DOHH2 (cell line): ENCODE results near the gene TSPAN4.

Experiments used
- H3F3A ChIP-seq: fragments of 200-600 bp; sonication (generic), shearing (Covaris generic); 2 replicates; pipeline ENCODE4 v1.6.0; 2016; ENCODE audit warnings: antibody characterized with exemption, mild to moderate bottlenecking; ENCODE audit not compliant: control insufficient read depth, insufficient read depth
- H3K27ac ChIP-seq: fragments of 200-600 bp; sonication (generic); 2 replicates; pipeline ENCODE4 v1.5.1; 2014; ENCODE audit warnings: low read depth, mild to moderate bottlenecking, low read length, moderate library complexity
- H3K27me3 ChIP-seq: fragments of 200-600 bp; sonication (generic); 2 replicates; pipeline ENCODE4 v1.6.1; 2014; ENCODE audit warnings: mild to moderate bottlenecking, low read length, mixed read lengths; ENCODE audit not compliant: control insufficient read depth
- H3K36me3 ChIP-seq: fragments of 200-600 bp; sonication (generic); 2 replicates; pipeline ENCODE4 v1.6.1; 2014; ENCODE audit warnings: mild to moderate bottlenecking, low read length, moderate library complexity, mixed read lengths; ENCODE audit not compliant: control insufficient read depth
- H3K4me1 ChIP-seq: fragments of 200-600 bp; sonication (generic); 2 replicates; pipeline ENCODE4 v1.6.1; 2014; ENCODE audit warnings: mild to moderate bottlenecking, low read length, mixed read lengths; ENCODE audit not compliant: control insufficient read depth
- H3K4me2 ChIP-seq: fragments of 200-600 bp; sonication (generic); 2 replicates; pipeline ENCODE4 v1.6.0; 2014; ENCODE audit warnings: mild to moderate bottlenecking, low read length, moderate library complexity
- H3K4me3 ChIP-seq: fragments of 200-600 bp; sonication (generic); 2 replicates; pipeline ENCODE4 v1.5.1; 2014; ENCODE audit warnings: mild to moderate bottlenecking, low read length, mixed read lengths
- H3K79me2 ChIP-seq: fragments of 200-600 bp; sonication (generic); 2 replicates; pipeline ENCODE4 v1.6.1; 2014; ENCODE audit warnings: mild to moderate bottlenecking, low read length, mixed read lengths; ENCODE audit not compliant: control insufficient read depth
- H3K9me2 ChIP-seq: fragments of 200-600 bp; sonication (generic); replicated peaks from 2 replicates; pipeline ENCODE4 v1.6.1; 2014; ENCODE audit warnings: mild to moderate bottlenecking, low read length, mixed read lengths; ENCODE audit not compliant: control insufficient read depth
- H3K9me3 ChIP-seq: fragments of 200-600 bp; sonication (generic); 2 replicates; pipeline ENCODE4 v1.6.1; 2014; ENCODE audit warnings: antibody characterized with exemption, low read length, mixed read lengths; ENCODE audit not compliant: control insufficient read depth, insufficient read depth
- H4K20me1 ChIP-seq: fragments of 200-600 bp; sonication (generic); 2 replicates; pipeline ENCODE4 v1.6.0; 2014; ENCODE audit warnings: low read depth, mild to moderate bottlenecking, antibody characterized with exemption, low read length, moderate library complexity; ENCODE audit not compliant: control insufficient read depth, insufficient read depth
- EZH2phosphoT487 ChIP-seq: fragments of 200-600 bp; sonication (generic); IDR thresholded peaks from 2 replicates; pipeline ENCODE4 v1.6.1; 2017; ENCODE audit warnings: borderline replicate concordance, mild to moderate bottlenecking, antibody characterized with exemption, low read length, moderate library complexity, mixed read lengths
- TF ChIP-seq, protein P1 (sequence below): fragments of 200-600 bp; sonication (generic); IDR thresholded peaks from one replicate; pipeline ENCODE4 v1.5.1; 2014; ENCODE audit warnings: antibody characterized with exemption, mild to moderate bottlenecking, low read depth, low read length; ENCODE audit not compliant: poor library complexity, severe bottlenecking

TSPAN4 gene

GRCh38 chr11:796565-797295, 45.9 kb upstream of the TSPAN4 start:
- TF ChIP-seq, protein P1, sequence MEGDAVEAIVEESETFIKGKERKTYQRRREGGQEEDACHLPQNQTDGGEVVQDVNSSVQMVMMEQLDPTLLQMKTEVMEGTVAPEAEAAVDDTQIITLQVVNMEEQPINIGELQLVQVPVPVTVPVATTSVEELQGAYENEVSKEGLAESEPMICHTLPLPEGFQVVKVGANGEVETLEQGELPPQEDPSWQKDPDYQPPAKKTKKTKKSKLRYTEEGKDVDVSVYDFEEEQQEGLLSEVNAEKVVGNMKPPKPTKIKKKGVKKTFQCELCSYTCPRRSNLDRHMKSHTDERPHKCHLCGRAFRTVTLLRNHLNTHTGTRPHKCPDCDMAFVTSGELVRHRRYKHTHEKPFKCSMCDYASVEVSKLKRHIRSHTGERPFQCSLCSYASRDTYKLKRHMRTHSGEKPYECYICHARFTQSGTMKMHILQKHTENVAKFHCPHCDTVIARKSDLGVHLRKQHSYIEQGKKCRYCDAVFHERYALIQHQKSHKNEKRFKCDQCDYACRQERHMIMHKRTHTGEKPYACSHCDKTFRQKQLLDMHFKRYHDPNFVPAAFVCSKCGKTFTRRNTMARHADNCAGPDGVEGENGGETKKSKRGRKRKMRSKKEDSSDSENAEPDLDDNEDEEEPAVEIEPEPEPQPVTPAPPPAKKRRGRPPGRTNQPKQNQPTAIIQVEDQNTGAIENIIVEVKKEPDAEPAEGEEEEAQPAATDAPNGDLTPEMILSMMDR = no peak
- TF ChIP-seq EZH2phosphoT487 = no peak
- H3K79me2 ChIP-seq = peaks cover 25% of the 10 kb centered on the region

DNA sequence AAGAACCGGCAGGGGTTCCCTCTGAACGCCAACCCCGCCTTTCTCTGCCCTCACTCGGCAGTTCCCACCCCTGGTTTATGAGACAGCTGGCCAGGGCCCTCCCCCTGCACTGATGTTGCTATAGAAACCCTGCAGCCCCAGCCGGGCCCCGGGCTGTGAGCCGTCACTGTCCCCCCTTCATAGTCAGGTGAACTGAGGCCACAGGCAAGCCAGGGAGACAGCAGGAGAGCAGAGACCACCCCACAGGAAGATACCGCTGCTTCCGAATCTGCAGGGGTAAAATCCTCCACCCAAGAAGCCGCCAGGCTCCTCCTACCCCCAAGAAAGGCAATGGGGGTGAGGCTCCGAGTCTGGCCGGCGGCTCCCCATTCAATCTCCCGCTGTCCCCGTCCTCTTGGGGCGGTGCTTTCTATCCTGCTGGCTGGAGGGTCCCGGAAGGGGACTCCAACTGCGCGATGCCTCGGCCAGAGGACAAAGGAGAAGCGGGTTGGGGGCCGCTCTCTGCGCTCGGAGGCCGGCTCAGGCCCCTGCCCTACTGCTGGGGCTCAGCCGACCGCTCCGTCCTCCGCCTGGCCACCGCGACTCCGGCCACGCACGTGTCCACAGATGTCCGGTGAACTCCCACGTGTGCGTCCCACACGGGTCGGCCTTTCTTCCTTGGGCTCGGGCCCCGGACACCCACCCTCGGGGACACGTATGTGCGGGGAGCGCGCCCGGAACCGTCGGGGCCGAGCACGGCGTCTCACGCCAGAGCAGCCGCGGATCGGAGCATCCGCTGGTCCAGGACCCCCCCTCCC, 45.2 kb upstream of the TSPAN4 start:
- no peaks in the 10 kb centered on the region for H3K27me3 ChIP-seq
- peaks cover 33% of the 10 kb centered on the region for H3K4me1 ChIP-seq
- peak overlapping the region; percentile 80 for H3K27ac ChIP-seq
- H3K36me3 ChIP-seq = peaks cover 48% of the 10 kb centered on the region
- no peak for TF ChIP-seq EZH2phosphoT487
- TF ChIP-seq, protein P1 = no peak
- H3K9me3 ChIP-seq = no peaks in the 10 kb centered on the region
- peaks cover 25% of the 10 kb centered on the region for H3K79me2 ChIP-seq
- peaks cover 12% of the 10 kb centered on the region; the same call in 1 of the 2 replicates for H3F3A ChIP-seq
- H3K4me2 ChIP-seq = peak overlapping the region; percentile 97
- H3K4me3 ChIP-seq = peak overlapping the region; percentile 93
- peaks cover 4% of the 10 kb centered on the region; the same call in 1 of the 2 replicates for H4K20me1 ChIP-seq
- H3K9me2 ChIP-seq = no peaks in the 10 kb centered on the region

More at GRCh38 chr11:796565-797295, 45.9 kb upstream of the TSPAN4 start:
- Histone ChIP-seq H3K9me3 (no peaks in the 10 kb centered on the region), H3K4me1 (peaks cover 33% of the 10 kb centered on the region), H3K36me3 (peaks cover 41% of the 10 kb centered on the region), H3F3A (peaks cover 12% of the 10 kb centered on the region; the same call in 1 of the 2 replicates), H3K4me3 (peak overlapping the region; percentile 93), H3K27me3 (no peaks in the 10 kb centered on the region), H4K20me1 (peaks cover 4% of the 10 kb centered on the region; the same call in 1 of the 2 replicates), H3K9me2 (no peaks in the 10 kb centered on the region), H3K4me2 (peak overlapping the region; percentile 97), H3K27ac (peak overlapping the region; percentile 80)

- Histone ChIP-seq H3K27ac (peak within 1 kb of the TSS; percentile 80), H3K9me2 (no peaks in the 10 kb centered on the region), H3K4me1 (peaks cover 33% of the 10 kb centered on the region), H4K20me1 (peaks cover 4% of the 10 kb centered on the region; the same call in 1 of the 2 replicates), H3K4me3 (peak within 1 kb of the TSS; percentile 93), H3K9me3 (no peaks in the 10 kb centered on the region), H3K4me2 (peak within 1 kb of the TSS; percentile 97), H3K27me3 (no peaks in the 10 kb centered on the region), H3K79me2 (peaks cover 25% of the 10 kb centered on the region), H3K36me3 (peaks cover 52% of the 10 kb centered on the region), H3F3A (peaks cover 12% of the 10 kb centered on the region; the same call in 1 of the 2 replicates)
- no peak for TF ChIP-seq EZH2phosphoT487
- TF ChIP-seq, protein P1 = peak; percentile 73
Observed at GRCh38 chr11:798093-798713, 44.4 kb upstream of the TSPAN4 start, which contains the start of gene SLC25A22. SLC25A22 (minus strand) TSS chr11:798281; CDS start chr11:795006, 3,275 bp downstream.
